NCI-H526 (cell line): ENCODE results near the gene CHTF18.
"Not testable (repeated sequence)": the region's sequence is repeated elsewhere in the genome, so short reads cannot be mapped to it uniquely, and the experiment has no call there.

Source experiments
- DNase-seq, 2 experiments: peaks; one replicate each; lab custom pipeline; 2025; lab: John Stamatoyannopoulos, UW

The CHTF18 gene

GRCh38 chr16:807347-808084 is 19.1 kb downstream of the CHTF18 start:
- peak; percentile 57 to 89 for DNase-seq

GRCh38 chr16:808085-808386 is 19.6 kb downstream of the CHTF18 start:
- DNase-seq: no peak

- DNase-seq: peak in 1 of 2 experiments; percentile 54
Observed at GRCh38 chr16:813204-813915, 24.9 kb downstream of the CHTF18 start.

- no peak for DNase-seq
Observed at GRCh38 chr16:813916-814412, 25.5 kb downstream of the CHTF18 start.

- DNase-seq: no peak
Observed at GRCh38 chr16:814974-815373, 26.6 kb downstream of the CHTF18 start.

- no peak for DNase-seq
Observed at GRCh38 chr16:815861-816260, 27.4 kb downstream of the CHTF18 start.

GRCh38 chr16:817001-817906 is 28.8 kb downstream of the CHTF18 start:
- no peak for DNase-seq

GRCh38 chr16:818132-818531 is 29.7 kb downstream of the CHTF18 start:
- no peak for DNase-seq

GRCh38 chr16:818592-818991 is 30.2 kb downstream of the CHTF18 start:
- no peak for DNase-seq

GRCh38 chr16:819336-820043 is 31.1 kb downstream of the CHTF18 start:
- no peak for DNase-seq

GRCh38 chr16:820044-820408 is 31.6 kb downstream of the CHTF18 start:
- DNase-seq: not testable (repeated sequence)

GRCh38 chr16:820748-821147 is 32.3 kb downstream of the CHTF18 start:
- no peak for DNase-seq

GRCh38 chr16:821751-822150 is 33.3 kb downstream of the CHTF18 start:
- no peak for DNase-seq

- no peak for DNase-seq
Observed at GRCh38 chr16:822174-822908, 33.9 kb downstream of the CHTF18 start.

GRCh38 chr16:822909-823297 is 34.5 kb downstream of the CHTF18 start:
- no peak for DNase-seq

- DNase-seq: no peak
Observed at GRCh38 chr16:824194-824593, 35.8 kb downstream of the CHTF18 start.

GRCh38 chr16:824601-825000 is 36.2 kb downstream of the CHTF18 start:
- no peak for DNase-seq

GRCh38 chr16:825341-826061 is 37.1 kb downstream of the CHTF18 start:
- no peak for DNase-seq

- no peak for DNase-seq
Observed at GRCh38 chr16:827513-827912, 39.1 kb downstream of the CHTF18 start.

GRCh38 chr16:828891-829290 is 40.5 kb downstream of the CHTF18 start:
- DNase-seq: no peak
